ENCODE results near the gene IPO9. TPM values are rescaled to one million over a fixed set of nuclear protein-coding genes. Genes with fewer than 3 reads are reported as not detected.

The IPO9 gene
- total and polyA plus RNA-seq, 2 donors (not counting 1 experiment from before 2014, with no cell fraction given) = 13.3 to 56.9 TPM

GRCh38 chr1:201809876-201810275 is 19.1 kb upstream of the IPO9 start:
- H3K4me1 Mint-ChIP-seq = no peaks in the 10 kb centered on the region
- CTCF ChIA-PET = no interaction called here
- no peak overlapping the region for H3K4me3 Mint-ChIP-seq

DNA sequence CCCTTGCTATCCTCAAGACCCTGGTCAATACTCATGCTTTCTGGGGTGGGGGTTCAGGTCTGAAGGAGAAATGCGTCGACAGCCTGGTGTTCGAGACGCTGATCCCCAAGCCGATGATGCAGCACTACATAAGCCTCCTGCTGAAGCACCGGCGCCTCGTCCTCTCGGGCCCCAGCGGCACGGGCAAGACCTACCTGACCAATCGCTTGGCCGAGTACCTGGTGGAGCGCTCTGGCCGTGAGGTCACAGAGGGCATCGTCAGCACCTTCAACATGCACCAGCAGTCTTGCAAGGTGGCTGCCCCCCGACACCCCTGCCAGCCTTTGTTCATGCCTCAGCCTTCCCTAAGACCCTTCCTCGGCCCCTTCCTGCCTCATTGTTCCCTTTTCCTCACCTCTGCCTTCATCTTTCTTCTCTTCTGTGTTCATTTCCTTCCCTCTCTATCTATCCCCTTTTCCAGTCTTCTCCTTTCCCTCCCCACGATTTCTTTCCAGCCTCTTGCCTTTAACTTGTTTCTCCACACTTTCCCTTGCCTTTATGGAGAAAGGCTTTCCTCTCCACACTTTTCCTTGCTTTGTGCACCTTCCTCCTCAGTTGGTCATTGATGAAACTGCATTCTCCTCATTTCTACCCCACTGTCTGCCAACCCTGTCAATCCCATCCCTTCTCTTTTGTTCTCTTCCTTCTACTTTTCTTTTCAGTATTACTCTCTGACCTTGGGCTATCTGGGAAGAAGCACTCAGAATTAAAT is 18.3 kb upstream of the IPO9 start:
- Histone ChIP-seq H3K9me3 (ENCODE audit: control extremely low read depth in 1 of 3, control insufficient read depth in 2 of 3, insufficient read depth in 1 of 3, low read length in 2 of 3) (no peaks in the 10 kb centered on the region), H3K36me3 (replicated peaks in 1 of 2; ENCODE audit: control extremely low read depth in 1 of 2, control insufficient read depth in 1 of 2, extremely low read depth in 1 of 2, insufficient read depth in 2 of 2, low read length in 1 of 2) (peaks cover 0 to 8% of the 10 kb centered on the region in 2 experiments), H3K27ac (ENCODE audit: low read length in 2 of 2) (no peak overlapping the region), H3K27me3 (replicated peaks in 1 of 4; ENCODE audit: control extremely low read depth in 1 of 4, control insufficient read depth in 3 of 4, insufficient read depth in 4 of 4, low read length in 3 of 4) (no peaks in the 10 kb centered on the region), H4K20me1 (ENCODE audit: control insufficient read depth, insufficient read depth, low read length, poor library complexity, severe bottlenecking) (no peaks in the 10 kb centered on the region), H3K79me2 (ENCODE audit: control insufficient read depth, insufficient read depth, low read length) (no peaks in the 10 kb centered on the region), H2AFZ (ENCODE audit: insufficient read depth, low read depth, low read length, poor library complexity, severe bottlenecking) (no peak overlapping the region), H3K4me3 (ENCODE audit: control extremely low read depth in 1 of 5, extremely low read depth in 1 of 5, insufficient read depth in 1 of 5, low read depth in 2 of 5, low read length in 4 of 5) (no peak overlapping the region), H3K4me2 (replicated peaks; ENCODE audit: low read depth, low read length, poor library complexity, severe bottlenecking) (no peak overlapping the region), H3K9ac (ENCODE audit: low read length) (no peak overlapping the region), H3K4me1 (ENCODE audit: control insufficient read depth in 2 of 2, insufficient read depth in 2 of 2, low read length in 2 of 2) (no peaks in the 10 kb centered on the region)
- DNase-seq (no peak), ATAC-seq (ENCODE audit: low read depth) (no peak)
- Mint-ChIP-seq H3K27me3 (no peaks in the 10 kb centered on the region), H3K4me1 (no peaks in the 10 kb centered on the region), H3K27ac (no peak overlapping the region), H3K4me3 (no peak overlapping the region), H3K9me3 (ENCODE audit: insufficient read depth) (no peaks in the 10 kb centered on the region)
- TF ChIP-seq, protein P1, sequence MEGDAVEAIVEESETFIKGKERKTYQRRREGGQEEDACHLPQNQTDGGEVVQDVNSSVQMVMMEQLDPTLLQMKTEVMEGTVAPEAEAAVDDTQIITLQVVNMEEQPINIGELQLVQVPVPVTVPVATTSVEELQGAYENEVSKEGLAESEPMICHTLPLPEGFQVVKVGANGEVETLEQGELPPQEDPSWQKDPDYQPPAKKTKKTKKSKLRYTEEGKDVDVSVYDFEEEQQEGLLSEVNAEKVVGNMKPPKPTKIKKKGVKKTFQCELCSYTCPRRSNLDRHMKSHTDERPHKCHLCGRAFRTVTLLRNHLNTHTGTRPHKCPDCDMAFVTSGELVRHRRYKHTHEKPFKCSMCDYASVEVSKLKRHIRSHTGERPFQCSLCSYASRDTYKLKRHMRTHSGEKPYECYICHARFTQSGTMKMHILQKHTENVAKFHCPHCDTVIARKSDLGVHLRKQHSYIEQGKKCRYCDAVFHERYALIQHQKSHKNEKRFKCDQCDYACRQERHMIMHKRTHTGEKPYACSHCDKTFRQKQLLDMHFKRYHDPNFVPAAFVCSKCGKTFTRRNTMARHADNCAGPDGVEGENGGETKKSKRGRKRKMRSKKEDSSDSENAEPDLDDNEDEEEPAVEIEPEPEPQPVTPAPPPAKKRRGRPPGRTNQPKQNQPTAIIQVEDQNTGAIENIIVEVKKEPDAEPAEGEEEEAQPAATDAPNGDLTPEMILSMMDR (IDR thresholded peaks at IDR 0.05) = no peak
- no peak for TF ChIP-seq EZH2 (IDR thresholded peaks at IDR 0.05; ENCODE audit: borderline replicate concordance, insufficient read depth, low read depth, low read length, poor library complexity, severe bottlenecking)
- 95% methylated on average over 19 of the region's 19 CpGs for WGBS (ENCODE audit: insufficient coverage)
- ChIA-PET POLR2A (no interaction called here), CTCF (interaction anchor here (1.4 kb wide), 1 partner anchor 16 kb away, joined by 3 read pairs; no protein-coding TSS in a partner anchor)
- intact Hi-C loops (cut with micrococcal nuclease) = no loop called here

More at GRCh38 chr1:201809876-201810275, 19.1 kb upstream of the IPO9 start:
- Histone ChIP-seq H4K20me1 (ENCODE audit: control insufficient read depth, insufficient read depth, low read length, poor library complexity, severe bottlenecking) (no peaks in the 10 kb centered on the region), H3K4me3 (ENCODE audit: control extremely low read depth in 1 of 5, extremely low read depth in 1 of 5, insufficient read depth in 1 of 5, low read depth in 2 of 5, low read length in 4 of 5) (no peak overlapping the region), H3K79me2 (ENCODE audit: control insufficient read depth, insufficient read depth, low read length) (no peaks in the 10 kb centered on the region), H3K4me1 (ENCODE audit: control insufficient read depth in 2 of 2, insufficient read depth in 2 of 2, low read length in 2 of 2) (no peaks in the 10 kb centered on the region), H3K36me3 (replicated peaks in 1 of 2; ENCODE audit: control extremely low read depth in 1 of 2, control insufficient read depth in 1 of 2, extremely low read depth in 1 of 2, insufficient read depth in 2 of 2, low read length in 1 of 2) (peaks cover 0 to 8% of the 10 kb centered on the region in 2 experiments), H3K9me3 (ENCODE audit: control extremely low read depth in 1 of 3, control insufficient read depth in 2 of 3, insufficient read depth in 1 of 3, low read length in 2 of 3) (no peaks in the 10 kb centered on the region), H3K27ac (ENCODE audit: low read length in 2 of 2) (no peak overlapping the region), H2AFZ (ENCODE audit: insufficient read depth, low read depth, low read length, poor library complexity, severe bottlenecking) (no peak overlapping the region), H3K4me2 (replicated peaks; ENCODE audit: low read depth, low read length, poor library complexity, severe bottlenecking) (no peak overlapping the region), H3K27me3 (replicated peaks in 1 of 4; ENCODE audit: control extremely low read depth in 1 of 4, control insufficient read depth in 3 of 4, insufficient read depth in 4 of 4, low read length in 3 of 4) (no peaks in the 10 kb centered on the region), H3K9ac (ENCODE audit: low read length) (no peak overlapping the region)
- no peak for ATAC-seq (ENCODE audit: low read depth)
- Mint-ChIP-seq H3K27ac (no peak overlapping the region), H3K27me3 (no peaks in the 10 kb centered on the region), H3K9me3 (ENCODE audit: insufficient read depth) (no peaks in the 10 kb centered on the region)
- no peak for DNase-seq
- WGBS (ENCODE audit: insufficient coverage) = no CpG with 5 or more reads among the region's 5 CpGs
- TF ChIP-seq EZH2 (IDR thresholded peaks at IDR 0.05; ENCODE audit: borderline replicate concordance, insufficient read depth, low read depth, low read length, poor library complexity, severe bottlenecking) = no peak
- TF ChIP-seq, protein P1 (IDR thresholded peaks at IDR 0.05) = no peak
- intact Hi-C loops (cut with micrococcal nuclease) = no loop called here
- POLR2A ChIA-PET = no interaction called here
